ENCODE measurements around the gene PHACTR3. TPM values are rescaled to one million over a fixed set of nuclear protein-coding genes. Genes with fewer than 3 reads are reported as not detected.

Gene PHACTR3
- total RNA-seq, 1 donor from 2014 or later, result 0.14 TPM

DNA sequence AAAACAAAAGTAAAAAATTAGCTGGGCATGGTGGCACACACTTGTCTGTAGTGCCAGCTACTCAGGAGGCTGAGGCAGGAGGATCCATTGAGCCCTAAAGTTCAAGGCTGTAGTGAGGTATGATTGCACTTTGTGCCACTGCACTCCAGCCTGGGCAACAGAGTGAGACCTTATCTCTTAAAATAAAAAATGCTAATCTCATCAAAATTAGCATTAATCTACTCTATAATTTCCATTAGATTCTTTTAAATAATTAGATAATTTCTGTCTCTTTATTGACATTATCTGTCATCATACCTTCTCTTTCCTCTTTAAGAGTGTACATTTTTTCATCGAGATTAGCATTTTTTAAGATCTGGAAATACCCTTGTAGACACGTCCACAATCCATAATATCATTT is 48.0 kb downstream of the PHACTR3 start:
- Mint-ChIP-seq H3K27me3 (ENCODE audit: low read depth, unreplicated experiment) (peaks cover 16% of the 10 kb centered on the region), H3K27ac (ENCODE audit: unreplicated experiment) (no peak overlapping the region)

DNA sequence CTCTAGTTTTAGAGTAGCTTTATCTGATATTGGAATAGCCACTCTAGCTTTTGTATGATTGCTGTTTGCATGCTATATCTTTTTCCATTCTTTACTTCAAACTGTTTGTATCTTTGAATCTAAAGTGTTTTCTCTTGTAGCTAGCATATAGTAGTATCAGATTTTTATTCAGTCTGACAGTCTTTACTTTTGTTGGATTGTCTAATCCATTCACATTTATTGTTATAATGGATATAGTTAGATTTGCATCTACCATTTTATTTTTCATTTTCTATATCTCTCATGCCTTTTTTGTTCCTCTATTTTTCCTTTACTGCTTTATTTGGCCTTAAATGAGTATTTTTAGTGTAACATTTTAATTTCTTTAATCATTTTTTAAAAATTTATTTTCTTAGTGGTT is 52.1 kb downstream of the PHACTR3 start:
- H3K79me2 ChIP-seq (ENCODE audit: insufficient read depth, low read length), result no peaks in the 10 kb centered on the region
- H4K20me1 ChIP-seq (ENCODE audit: insufficient read depth, low read length), result no peaks in the 10 kb centered on the region
- H3K4me1 ChIP-seq (ENCODE audit: insufficient read depth, low read length), result no peaks in the 10 kb centered on the region
- H3K9me3 ChIP-seq (ENCODE audit: insufficient read depth, low read depth, low read length), result peaks cover 5% of the 10 kb centered on the region
- no peak overlapping the region for H3K9ac ChIP-seq (ENCODE audit: low read length)
- H3K4me1 Mint-ChIP-seq (ENCODE audit: low read depth, unreplicated experiment), result no peaks in the 10 kb centered on the region
- TF ChIP-seq, protein P1, sequence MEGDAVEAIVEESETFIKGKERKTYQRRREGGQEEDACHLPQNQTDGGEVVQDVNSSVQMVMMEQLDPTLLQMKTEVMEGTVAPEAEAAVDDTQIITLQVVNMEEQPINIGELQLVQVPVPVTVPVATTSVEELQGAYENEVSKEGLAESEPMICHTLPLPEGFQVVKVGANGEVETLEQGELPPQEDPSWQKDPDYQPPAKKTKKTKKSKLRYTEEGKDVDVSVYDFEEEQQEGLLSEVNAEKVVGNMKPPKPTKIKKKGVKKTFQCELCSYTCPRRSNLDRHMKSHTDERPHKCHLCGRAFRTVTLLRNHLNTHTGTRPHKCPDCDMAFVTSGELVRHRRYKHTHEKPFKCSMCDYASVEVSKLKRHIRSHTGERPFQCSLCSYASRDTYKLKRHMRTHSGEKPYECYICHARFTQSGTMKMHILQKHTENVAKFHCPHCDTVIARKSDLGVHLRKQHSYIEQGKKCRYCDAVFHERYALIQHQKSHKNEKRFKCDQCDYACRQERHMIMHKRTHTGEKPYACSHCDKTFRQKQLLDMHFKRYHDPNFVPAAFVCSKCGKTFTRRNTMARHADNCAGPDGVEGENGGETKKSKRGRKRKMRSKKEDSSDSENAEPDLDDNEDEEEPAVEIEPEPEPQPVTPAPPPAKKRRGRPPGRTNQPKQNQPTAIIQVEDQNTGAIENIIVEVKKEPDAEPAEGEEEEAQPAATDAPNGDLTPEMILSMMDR (IDR thresholded peaks at IDR 0.05; ENCODE audit: insufficient read depth, low read depth, low read length), result no peak
- TF ChIP-seq EZH2 (IDR thresholded peaks at IDR 0.05; ENCODE audit: insufficient read depth, low read length), result no peak
- H3K36me3 Mint-ChIP-seq (ENCODE audit: low read depth, unreplicated experiment), result no peaks in the 10 kb centered on the region
- no peaks in the 10 kb centered on the region for H3K36me3 ChIP-seq (ENCODE audit: insufficient read depth, low read length)
- no peak overlapping the region for H3K27ac ChIP-seq (ENCODE audit: low read depth, low read length)
- FAIRE-seq (no peak), DNase-seq (ENCODE audit: low read depth) (no peak)
- no peak overlapping the region for H3K4me3 ChIP-seq (ENCODE audit: insufficient read depth, low read depth, low read length)
- no peak overlapping the region for H3K4me2 ChIP-seq (ENCODE audit: low read length)
- H3K27me3 Mint-ChIP-seq (ENCODE audit: low read depth, unreplicated experiment), result peaks cover 21% of the 10 kb centered on the region
- H2AFZ ChIP-seq (ENCODE audit: low read depth, low read length), result no peak overlapping the region
- H3K27ac Mint-ChIP-seq (ENCODE audit: unreplicated experiment), result no peak overlapping the region
- no peak overlapping the region for H3K4me3 Mint-ChIP-seq (ENCODE audit: unreplicated experiment)
- H3K9me3 Mint-ChIP-seq (ENCODE audit: unreplicated experiment), result peaks cover 11% of the 10 kb centered on the region
- no peaks in the 10 kb centered on the region for H3K27me3 ChIP-seq (ENCODE audit: insufficient read depth, low read length)

More for the DNA sequence above, 48.0 kb downstream of the PHACTR3 start:
- H3K4me3 Mint-ChIP-seq (ENCODE audit: unreplicated experiment), result no peak overlapping the region
- Histone ChIP-seq H3K27ac (ENCODE audit: low read depth, low read length) (no peak overlapping the region), H3K27me3 (ENCODE audit: insufficient read depth, low read length) (no peaks in the 10 kb centered on the region), H3K4me3 (ENCODE audit: insufficient read depth, low read depth, low read length) (no peak overlapping the region), H2AFZ (ENCODE audit: low read depth, low read length) (no peak overlapping the region), H3K36me3 (ENCODE audit: insufficient read depth, low read length) (no peaks in the 10 kb centered on the region), H3K9me3 (ENCODE audit: insufficient read depth, low read depth, low read length) (no peaks in the 10 kb centered on the region), H3K79me2 (ENCODE audit: insufficient read depth, low read length) (no peaks in the 10 kb centered on the region), H3K4me1 (ENCODE audit: insufficient read depth, low read length) (no peaks in the 10 kb centered on the region), H3K9ac (ENCODE audit: low read length) (no peak overlapping the region), H4K20me1 (ENCODE audit: insufficient read depth, low read length) (no peaks in the 10 kb centered on the region), H3K4me2 (ENCODE audit: low read length) (no peak overlapping the region)
- no peaks in the 10 kb centered on the region for H3K4me1 Mint-ChIP-seq (ENCODE audit: low read depth, unreplicated experiment)
- DNase-seq (ENCODE audit: low read depth), result no peak
- peaks cover 10% of the 10 kb centered on the region for H3K9me3 Mint-ChIP-seq (ENCODE audit: unreplicated experiment)
- no peaks in the 10 kb centered on the region for H3K36me3 Mint-ChIP-seq (ENCODE audit: low read depth, unreplicated experiment)
- TF ChIP-seq EZH2 (IDR thresholded peaks at IDR 0.05; ENCODE audit: insufficient read depth, low read length), result no peak
- TF ChIP-seq, protein P1 (IDR thresholded peaks at IDR 0.05; ENCODE audit: insufficient read depth, low read depth, low read length), result no peak
- FAIRE-seq, result no peak

DNA sequence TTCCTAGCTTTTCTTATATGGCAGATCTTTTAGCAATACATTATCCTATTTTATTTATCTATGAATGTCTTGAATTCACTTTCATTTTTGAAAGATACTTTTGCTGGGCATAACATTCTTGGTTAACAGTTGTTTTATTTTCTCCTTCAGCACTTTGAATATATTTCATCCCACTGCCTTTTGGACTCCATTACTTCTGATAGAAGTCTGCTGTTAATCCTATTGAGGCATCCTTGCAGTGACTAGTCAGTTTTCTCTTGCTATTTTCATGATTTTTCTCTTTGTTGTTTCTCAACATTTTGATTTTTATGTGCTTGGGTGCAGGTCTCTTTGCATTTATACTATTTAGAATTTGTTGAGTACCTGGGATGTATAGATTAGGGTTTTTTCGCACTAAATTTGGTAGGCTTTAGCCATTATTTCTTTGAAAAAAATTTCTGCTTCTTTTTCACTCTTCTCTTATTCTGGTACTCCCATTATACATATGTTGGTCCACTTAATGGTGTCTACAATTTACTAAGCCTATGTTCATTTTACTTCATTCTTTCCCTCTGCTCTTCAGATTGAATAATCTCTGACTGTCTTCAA is 53.2 kb downstream of the PHACTR3 start:
- Mint-ChIP-seq H3K27me3 (ENCODE audit: low read depth, unreplicated experiment) (peaks cover 28% of the 10 kb centered on the region), H3K9me3 (ENCODE audit: unreplicated experiment) (peaks cover 11% of the 10 kb centered on the region), H3K4me1 (ENCODE audit: low read depth, unreplicated experiment) (no peaks in the 10 kb centered on the region), H3K4me3 (ENCODE audit: unreplicated experiment) (no peak overlapping the region), H3K27ac (ENCODE audit: unreplicated experiment) (no peak overlapping the region), H3K36me3 (ENCODE audit: low read depth, unreplicated experiment) (no peaks in the 10 kb centered on the region)
- FAIRE-seq, result no peak
- TF ChIP-seq EZH2 (IDR thresholded peaks at IDR 0.05; ENCODE audit: insufficient read depth, low read length), result no peak
- TF ChIP-seq, protein P1 (IDR thresholded peaks at IDR 0.05; ENCODE audit: insufficient read depth, low read depth, low read length), result no peak
- Histone ChIP-seq H3K27me3 (ENCODE audit: insufficient read depth, low read length) (no peaks in the 10 kb centered on the region), H3K4me3 (ENCODE audit: insufficient read depth, low read depth, low read length) (no peak overlapping the region), H3K79me2 (ENCODE audit: insufficient read depth, low read length) (no peaks in the 10 kb centered on the region), H3K36me3 (ENCODE audit: insufficient read depth, low read length) (no peaks in the 10 kb centered on the region), H4K20me1 (ENCODE audit: insufficient read depth, low read length) (no peaks in the 10 kb centered on the region), H2AFZ (ENCODE audit: low read depth, low read length) (no peak overlapping the region), H3K27ac (ENCODE audit: low read depth, low read length) (no peak overlapping the region), H3K9me3 (ENCODE audit: insufficient read depth, low read depth, low read length) (peaks cover 5% of the 10 kb centered on the region), H3K4me1 (ENCODE audit: insufficient read depth, low read length) (no peaks in the 10 kb centered on the region), H3K9ac (ENCODE audit: low read length) (no peak overlapping the region), H3K4me2 (ENCODE audit: low read length) (no peak overlapping the region)
- DNase-seq (ENCODE audit: low read depth), result no peak

Measured in astrocyte (in vitro differentiated cells and primary cell).